ENCODE results near the gene LETM1. TPM values are rescaled to one million over a fixed set of nuclear protein-coding genes. Genes with fewer than 3 reads are reported as not detected.

Gene LETM1
- total and polyA plus RNA-seq, 2 experiments from 2014 or later, result 29.4 to 46.0 TPM

DNA sequence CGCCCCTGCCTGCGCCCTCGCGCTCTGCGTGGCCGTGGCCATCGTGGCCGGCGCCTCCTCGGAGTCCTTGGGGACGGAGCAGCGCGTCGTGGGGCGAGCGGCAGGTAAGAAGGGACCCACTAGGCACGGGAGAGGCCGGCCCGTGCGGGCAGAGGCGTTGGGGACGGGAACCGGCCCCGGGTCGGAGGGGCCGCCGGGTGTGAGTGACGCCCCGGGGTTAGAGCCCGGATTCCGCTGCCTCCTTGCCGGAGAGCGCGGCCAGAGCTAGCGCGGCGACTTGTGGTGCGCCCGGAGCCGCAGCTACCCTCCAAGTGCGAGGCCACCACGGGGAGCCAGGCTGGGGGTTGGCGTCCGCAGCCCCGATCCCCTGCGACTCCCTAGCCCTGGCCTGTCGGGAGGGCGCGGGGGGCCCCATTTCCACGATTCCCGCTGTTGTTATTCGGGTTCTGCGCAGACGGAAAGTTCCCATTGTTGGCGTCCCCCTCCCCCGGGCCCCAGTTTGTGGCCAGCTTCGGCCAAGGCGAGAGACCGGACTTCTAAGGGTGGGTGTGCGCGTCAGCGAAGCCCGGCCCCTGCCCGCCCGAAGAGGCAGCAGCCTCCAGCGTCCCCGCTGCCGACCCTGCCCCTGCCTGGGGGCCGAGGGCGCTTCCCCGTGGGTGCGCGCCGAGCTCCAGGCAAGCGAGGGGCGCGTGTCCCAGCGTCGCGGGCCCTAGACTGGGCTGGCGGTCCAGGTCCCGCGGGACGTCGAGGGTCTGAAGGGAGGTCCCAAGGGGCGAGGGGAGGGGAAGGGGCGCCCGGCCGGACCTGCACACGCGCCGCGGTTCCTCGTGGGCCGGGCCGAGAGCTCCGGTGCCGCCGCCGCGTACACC is 61.8 kb downstream of the LETM1 start:
- Histone ChIP-seq H3K36me3 (replicated peaks; ENCODE audit: insufficient read depth, low read depth) (no peaks in the 10 kb centered on the region), H3K4me1 (ENCODE audit: insufficient read depth) (peaks cover 42% of the 10 kb centered on the region), H3K27ac (peak overlapping the region; percentile 96), H4K20me1 (ENCODE audit: insufficient read depth, poor library complexity, severe bottlenecking) (peaks cover 27% of the 10 kb centered on the region), H3K9me3 (ENCODE audit: low read depth) (no peaks in the 10 kb centered on the region), H3K79me2 (peaks cover 51% of the 10 kb centered on the region), H2AFZ (no peak overlapping the region), H3K4me3 (peak overlapping the region; percentile 85), H3K4me2 (peak overlapping the region; percentile 93), H3K27me3 (no peaks in the 10 kb centered on the region), H3K9me2 (replicated peaks; ENCODE audit: insufficient read depth) (no peaks in the 10 kb centered on the region)
- WGBS (ENCODE audit: low lambda C conversion rate, missing lambda C conversion rate), result 2% methylated on average over 75 of the region's 101 CpGs
- no peak for TF ChIP-seq EZH2 (IDR thresholded peaks at IDR 0.05; ENCODE audit: borderline replicate concordance)
- DNase-seq (ENCODE audit: low spot score), result no peak

DNA sequence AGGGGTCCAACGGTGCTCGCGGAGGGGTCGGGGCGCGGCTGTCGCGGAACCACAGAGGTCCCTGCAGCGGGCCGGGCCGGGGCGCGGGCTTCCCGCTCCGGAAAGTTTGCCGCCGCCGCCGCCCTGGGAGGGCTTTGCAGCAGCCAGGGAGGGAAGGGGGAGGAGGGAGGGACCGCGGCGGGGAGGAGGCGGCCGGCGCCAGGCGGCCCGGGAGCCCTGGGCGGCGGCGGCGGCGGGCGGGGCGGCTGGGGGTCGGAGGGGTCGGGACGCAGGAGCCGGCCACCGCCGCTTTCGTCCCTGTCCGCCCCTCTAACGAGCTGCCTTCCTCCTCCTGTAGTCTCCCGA is 62.5 kb downstream of the LETM1 start:
- TF ChIP-seq, protein P1, sequence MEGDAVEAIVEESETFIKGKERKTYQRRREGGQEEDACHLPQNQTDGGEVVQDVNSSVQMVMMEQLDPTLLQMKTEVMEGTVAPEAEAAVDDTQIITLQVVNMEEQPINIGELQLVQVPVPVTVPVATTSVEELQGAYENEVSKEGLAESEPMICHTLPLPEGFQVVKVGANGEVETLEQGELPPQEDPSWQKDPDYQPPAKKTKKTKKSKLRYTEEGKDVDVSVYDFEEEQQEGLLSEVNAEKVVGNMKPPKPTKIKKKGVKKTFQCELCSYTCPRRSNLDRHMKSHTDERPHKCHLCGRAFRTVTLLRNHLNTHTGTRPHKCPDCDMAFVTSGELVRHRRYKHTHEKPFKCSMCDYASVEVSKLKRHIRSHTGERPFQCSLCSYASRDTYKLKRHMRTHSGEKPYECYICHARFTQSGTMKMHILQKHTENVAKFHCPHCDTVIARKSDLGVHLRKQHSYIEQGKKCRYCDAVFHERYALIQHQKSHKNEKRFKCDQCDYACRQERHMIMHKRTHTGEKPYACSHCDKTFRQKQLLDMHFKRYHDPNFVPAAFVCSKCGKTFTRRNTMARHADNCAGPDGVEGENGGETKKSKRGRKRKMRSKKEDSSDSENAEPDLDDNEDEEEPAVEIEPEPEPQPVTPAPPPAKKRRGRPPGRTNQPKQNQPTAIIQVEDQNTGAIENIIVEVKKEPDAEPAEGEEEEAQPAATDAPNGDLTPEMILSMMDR (IDR thresholded peaks at IDR 0.05; ENCODE audit: poor library complexity), result no peak
- TF ChIP-seq EZH2phosphoT487 (IDR thresholded peaks at IDR 0.05; ENCODE audit: low read depth, severe bottlenecking, unreplicated experiment) (no peak), EZH2 (IDR thresholded peaks at IDR 0.05; ENCODE audit: borderline replicate concordance) (no peak)
- Histone ChIP-seq H3K9me2 (replicated peaks; ENCODE audit: insufficient read depth) (no peaks in the 10 kb centered on the region), H4K20me1 (ENCODE audit: insufficient read depth, poor library complexity, severe bottlenecking) (peaks cover 30% of the 10 kb centered on the region), H3K4me3 (peak overlapping the region; percentile 42), H3K36me3 (replicated peaks; ENCODE audit: insufficient read depth, low read depth) (no peaks in the 10 kb centered on the region), H3K9me3 (ENCODE audit: low read depth) (no peaks in the 10 kb centered on the region), H3K27ac (peak overlapping the region; percentile 73), H3K27me3 (no peaks in the 10 kb centered on the region), H3K4me1 (ENCODE audit: insufficient read depth) (peaks cover 38% of the 10 kb centered on the region), H3K4me2 (peak overlapping the region; percentile 93), H3K79me2 (peaks cover 44% of the 10 kb centered on the region), H2AFZ (no peak overlapping the region)
- DNase-seq (ENCODE audit: low spot score), result peak; percentile 52
- WGBS (ENCODE audit: low lambda C conversion rate, missing lambda C conversion rate), result 2% methylated on average over 7 of the region's 44 CpGs

DNA sequence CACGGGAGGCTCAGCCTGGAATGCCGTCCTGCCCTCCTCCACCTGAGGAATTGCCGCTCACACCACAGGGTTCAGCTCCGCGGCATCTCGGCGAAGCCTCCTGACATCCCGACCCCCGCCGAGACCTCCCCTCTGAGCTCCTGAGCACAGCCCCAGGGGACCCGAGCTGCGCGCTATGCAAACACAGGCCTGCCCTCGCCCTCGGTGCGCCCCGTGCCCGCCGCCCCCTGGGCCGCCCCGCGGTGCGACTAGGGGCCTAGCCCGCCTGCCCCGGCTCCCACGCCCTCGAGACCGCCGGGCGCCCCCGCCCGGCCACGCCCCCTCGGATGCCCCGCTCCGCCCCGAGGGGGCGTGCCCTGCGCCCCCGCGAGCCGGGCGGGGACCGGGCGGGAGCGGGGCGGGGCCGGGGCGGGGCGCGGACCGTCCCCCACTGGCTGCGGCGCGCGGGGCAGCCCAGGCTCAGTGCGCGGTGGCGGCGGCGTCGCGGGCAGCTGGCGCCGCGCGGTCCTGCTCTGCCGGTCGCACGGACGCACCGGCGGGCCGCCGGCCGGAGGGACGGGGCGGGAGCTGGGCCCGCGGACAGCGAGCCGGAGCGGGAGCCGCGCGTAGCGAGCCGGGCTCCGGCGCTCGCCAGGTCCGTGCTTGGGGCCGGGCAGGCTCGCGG is 63.0 kb downstream of the LETM1 start, which contains the start of gene FGFR3:
Gene FGFR3 (plus strand): TSS at position 462 of the 664 bp plus-strand sequence. CDS start 642 bp downstream, outside the sequence.
- Histone ChIP-seq H3K79me2 (peaks cover 40% of the 10 kb centered on the region), H3K4me3 (peak within 1 kb of the TSS; percentile 85), H3K9me3 (ENCODE audit: low read depth) (no peaks in the 10 kb centered on the region), H3K27me3 (no peaks in the 10 kb centered on the region), H2AFZ (no peak within 1 kb of the TSS), H3K27ac (peak within 1 kb of the TSS; percentile 96), H3K4me2 (peak within 1 kb of the TSS; percentile 93), H3K4me1 (ENCODE audit: insufficient read depth) (peaks cover 36% of the 10 kb centered on the region), H3K9me2 (replicated peaks; ENCODE audit: insufficient read depth) (no peaks in the 10 kb centered on the region), H3K36me3 (replicated peaks; ENCODE audit: insufficient read depth, low read depth) (no peaks in the 10 kb centered on the region), H4K20me1 (ENCODE audit: insufficient read depth, poor library complexity, severe bottlenecking) (peaks cover 30% of the 10 kb centered on the region)
- TF ChIP-seq, protein P1 (IDR thresholded peaks at IDR 0.05; ENCODE audit: poor library complexity), result no peak
- no peak for TF ChIP-seq EZH2 (IDR thresholded peaks at IDR 0.05; ENCODE audit: borderline replicate concordance)
- TF ChIP-seq EZH2phosphoT487 (IDR thresholded peaks at IDR 0.05; ENCODE audit: low read depth, severe bottlenecking, unreplicated experiment), result no peak
- WGBS (ENCODE audit: low lambda C conversion rate, missing lambda C conversion rate), result 1% methylated on average over 20 of the region's 95 CpGs
- DNase-seq (ENCODE audit: low spot score), result peak; percentile 92
